Measurements from ENCODE around the gene DNM3. TPM values are rescaled to one million over a fixed set of nuclear protein-coding genes. Genes with fewer than 3 reads are reported as not detected.

Gene DNM3
- total RNA-seq, 1 experiment from 2014 or later, result 3.1 TPM

- DNase-seq (ENCODE audit: low read depth), result no peak
Observed at GRCh38 chr1:172107316-172107975, 266.1 kb downstream of the DNM3 start.

- peak; percentile 12 for DNase-seq (ENCODE audit: low read depth)
Observed at GRCh38 chr1:172108161-172108893, 267.0 kb downstream of the DNM3 start.

- no peak for DNase-seq (ENCODE audit: low read depth)
Observed at GRCh38 chr1:172109359-172109758, 268.1 kb downstream of the DNM3 start.

- DNase-seq (ENCODE audit: low read depth), result no peak
Observed at GRCh38 chr1:172112576-172112975, 271.3 kb downstream of the DNM3 start.

- peak; percentile 66 for DNase-seq (ENCODE audit: low read depth)
Observed at GRCh38 chr1:172117800-172118199, 276.5 kb downstream of the DNM3 start.

GRCh38 chr1:172118618-172119017 lies 277.3 kb downstream of the DNM3 start:
- DNase-seq (ENCODE audit: low read depth), result no peak

- no peak for DNase-seq (ENCODE audit: low read depth)
Observed at GRCh38 chr1:172119184-172119583, 277.9 kb downstream of the DNM3 start.

GRCh38 chr1:172120381-172120780 lies 279.1 kb downstream of the DNM3 start:
- no peak for DNase-seq (ENCODE audit: low read depth)

GRCh38 chr1:172121081-172121717 lies 279.9 kb downstream of the DNM3 start:
- DNase-seq (ENCODE audit: low read depth), result no peak

GRCh38 chr1:172122381-172122780 lies 281.1 kb downstream of the DNM3 start:
- DNase-seq (ENCODE audit: low read depth), result no peak

GRCh38 chr1:172125250-172125649 lies 284.0 kb downstream of the DNM3 start:
- no peak for DNase-seq (ENCODE audit: low read depth)

GRCh38 chr1:172125812-172126430 lies 284.6 kb downstream of the DNM3 start:
- DNase-seq (ENCODE audit: low read depth), result no peak

- no peak for DNase-seq (ENCODE audit: low read depth)
Observed at GRCh38 chr1:172132836-172133235, 291.5 kb downstream of the DNM3 start.

GRCh38 chr1:172134087-172134731 lies 292.9 kb downstream of the DNM3 start:
- peak; percentile 43 for DNase-seq (ENCODE audit: low read depth)

- no peak for DNase-seq (ENCODE audit: low read depth)
Observed at GRCh38 chr1:172135076-172135672, 293.9 kb downstream of the DNM3 start.

- peak; percentile 63 for DNase-seq (ENCODE audit: low read depth)
Observed at GRCh38 chr1:172135978-172136610, 294.8 kb downstream of the DNM3 start.

GRCh38 chr1:172136925-172137324 lies 295.6 kb downstream of the DNM3 start:
- DNase-seq (ENCODE audit: low read depth), result no peak

- DNase-seq (ENCODE audit: low read depth), result no peak
Observed at GRCh38 chr1:172137703-172138454, 296.6 kb downstream of the DNM3 start.

GRCh38 chr1:172138634-172139033 lies 297.3 kb downstream of the DNM3 start:
- DNase-seq (ENCODE audit: low read depth), result no peak

GRCh38 chr1:172139196-172139595 lies 297.9 kb downstream of the DNM3 start:
- no peak for DNase-seq (ENCODE audit: low read depth)

Data from M059J (cell line).